ENCODE data around the gene ALDH6A1. TPM values are rescaled to one million over a fixed set of nuclear protein-coding genes. Genes with fewer than 3 reads are reported as not detected.

Gene ALDH6A1
- 34.4 and 34.8 TPM in 2 replicates for total RNA-seq

DNA sequence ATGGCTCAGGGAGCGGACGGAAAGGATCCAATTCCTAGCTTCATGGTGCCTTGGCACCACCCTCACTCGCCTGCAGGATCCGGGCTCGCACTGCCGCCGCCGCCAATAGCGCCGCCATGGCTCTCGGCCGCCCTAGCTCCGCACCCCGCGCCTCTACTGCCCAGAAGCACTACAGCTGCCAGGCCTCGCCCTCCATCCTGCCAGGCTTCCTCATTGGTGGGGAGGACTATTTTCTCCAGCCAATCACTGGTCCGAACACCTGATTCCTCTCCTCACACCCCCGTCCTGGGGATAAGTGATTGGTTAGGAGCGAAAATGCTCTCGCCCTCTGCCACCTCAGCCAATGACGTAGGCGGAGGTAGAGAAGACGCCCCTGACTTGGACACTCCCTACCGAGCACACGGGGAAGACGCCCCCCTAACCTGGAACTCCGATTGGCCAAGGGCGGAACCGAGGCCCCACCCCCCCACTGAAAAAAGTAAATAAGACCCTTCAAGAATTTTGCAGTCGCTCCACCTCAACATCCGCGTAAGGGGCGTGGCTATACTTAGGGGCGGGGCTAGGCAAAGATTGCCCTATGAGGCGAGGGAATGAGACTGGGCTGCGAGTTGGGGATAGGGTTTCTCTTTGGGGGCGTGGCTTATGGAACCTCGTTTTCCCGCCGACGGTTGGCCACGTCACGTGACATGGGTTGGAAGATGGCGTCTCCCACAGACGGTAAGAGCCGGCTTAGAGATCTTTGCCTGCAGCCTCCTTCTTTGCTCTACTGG, at the start of gene ALDH6A1, which contains the start of gene LIN52:
Gene ALDH6A1, minus strand, starts transcription at position 177 of the 770 bp plus-strand sequence. Its CDS starts 59 bp downstream, at position 118.
Gene LIN52, plus strand, starts transcription at position 680 of the 770 bp plus-strand sequence. Its CDS starts 19 bp downstream, at position 699.

DNA sequence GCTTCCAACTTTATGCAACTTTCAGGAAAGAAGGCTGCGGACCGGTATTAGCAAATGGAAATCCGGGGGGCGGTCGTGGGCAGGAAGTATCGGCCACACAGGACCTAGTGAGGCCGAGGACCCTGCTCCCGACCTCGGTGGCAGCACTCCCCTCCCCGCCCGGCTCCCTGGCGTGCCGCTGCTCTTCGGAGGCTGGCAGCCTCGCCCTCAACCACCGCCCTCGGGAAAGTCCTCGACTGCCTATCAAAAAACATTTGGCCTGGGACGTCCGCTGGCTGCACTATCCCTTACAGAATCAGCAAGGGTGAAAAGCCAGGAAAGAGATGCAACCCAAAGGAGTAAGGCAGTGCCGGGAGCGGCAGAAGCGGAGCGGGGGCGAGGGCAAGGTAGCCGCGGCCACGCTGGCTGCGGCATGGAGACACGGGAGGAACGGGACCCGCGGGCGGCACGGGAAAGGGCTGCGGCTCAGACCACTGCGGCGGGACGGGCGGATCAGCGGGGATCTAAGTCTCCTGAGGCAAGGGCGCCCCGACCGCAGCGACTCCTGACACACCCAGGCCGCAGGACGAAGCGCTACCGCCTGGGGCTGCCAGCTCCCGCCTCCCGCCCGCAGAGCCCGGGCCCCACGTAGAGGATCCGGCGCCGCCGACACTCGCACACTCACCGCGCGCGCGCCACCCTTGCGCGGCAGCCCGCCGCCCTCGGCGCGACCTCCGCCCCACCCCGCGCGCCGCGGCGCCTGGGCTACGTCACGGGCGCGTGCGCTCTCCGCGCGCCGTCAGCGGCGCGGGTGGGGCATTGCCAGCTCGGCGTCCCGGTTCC, 65.5 kb downstream of the ALDH6A1 start, which contains the start of the genes BBOF1 and ENTPD5:
Gene BBOF1, plus strand, starts transcription at position 764 of the 822 bp plus-strand sequence. CDS start 130 bp downstream, outside the sequence.
Gene ENTPD5, minus strand, starts transcription at position 703 of the 822 bp plus-strand sequence. CDS start 31,186 bp downstream, outside the sequence.

Other genes with a start within 250 kb of the ALDH6A1 start
- 8.9 and 10.8 TPM in 2 replicates for gene PTGR2, start 232.6 kb downstream of the ALDH6A1 start, total RNA-seq
- 73.8 and 85.0 TPM in 2 replicates for gene ZNF410, start 197.6 kb downstream of the ALDH6A1 start, total RNA-seq
- 6.4 and 8.4 TPM in 2 replicates for gene FAM161B, start 134.4 kb downstream of the ALDH6A1 start, total RNA-seq
- 13.8 and 17.0 TPM in 2 replicates for gene COQ6, start 134.2 kb downstream of the ALDH6A1 start, total RNA-seq
- gene ENTPD5, start 65.2 kb downstream of the ALDH6A1 start, total RNA-seq: 12.8 and 14.4 TPM in 2 replicates
- 14.6 and 19.1 TPM in 2 replicates for gene BBOF1, start 65.1 kb downstream of the ALDH6A1 start, total RNA-seq
- 6.4 and 9.3 TPM in 2 replicates for gene LIN52, start 503 bp upstream of the ALDH6A1 start, total RNA-seq
- not detected in 2 replicates for gene VSX2, start 155.0 kb upstream of the ALDH6A1 start, total RNA-seq
- gene ABCD4, start 218.5 kb upstream of the ALDH6A1 start, total RNA-seq: 34.3 and 36.7 TPM in 2 replicates

All from articular chondrocyte of knee joint (primary cell).